Gastrocnemius medialis (tissue), 4 donors: Measurements from ENCODE around the gene MRPL12. TPM values are rescaled to one million over a fixed set of nuclear protein-coding genes. Genes with fewer than 3 reads are reported as not detected.
A peak's percentile ranks its signal among the peaks of the same experiment; 100 is the strongest.
"Not testable (repeated sequence)": the region's sequence is repeated elsewhere in the genome, so short reads cannot be mapped to it uniquely, and the experiment has no call there.

Source experiments
- ATAC-seq, 2 donors: fragments of 150-250 bp; one replicate each; pipeline ENCODE4 v1.9.1; 2016
- DNase-seq, 2 donors: peaks; one replicate each; pipeline ENCODE4 v3.0.0-alpha.2; 2019
- H3K27ac ChIP-seq, 4 donors: fragments of 200-600 bp; sonication (generic); 1 replicate in 1 of 4; 2 replicates in 3 of 4; pipeline ENCODE4 v1.5.1; 2016 to 2018; ENCODE audit warnings: mild to moderate bottlenecking in 2 of 4, moderate library complexity in 1 of 4
- H3K27me3 ChIP-seq, 3 donors: fragments of 200-600 bp; sonication (generic) in 2 of 3; 1 replicate in 1 of 3; 2 replicates in 2 of 3; pipeline versions ENCODE4 v1.5.1 to v1.6.0; 2016 to 2019; ENCODE audit warnings: mild to moderate bottlenecking in 1 of 3, moderate library complexity in 1 of 3
- H3K36me3 ChIP-seq, 2 donors: fragments of 200-600 bp; sonication (generic) in 1 of 2; one replicate each; pipeline ENCODE4 v1.5.1; 2017 to 2018
- H3K4me1 ChIP-seq, 2 donors: fragments of 200-600 bp; sonication (generic) in 1 of 2; one replicate each; pipeline ENCODE4 v1.5.1; 2016 to 2017; ENCODE audit warnings: mild to moderate bottlenecking in 2 of 2
- H3K4me3 ChIP-seq, 4 donors: fragments of 200-600 bp; sonication (generic) in 3 of 4; 1 replicate in 1 of 4; 2 replicates in 3 of 4; pipeline ENCODE4 v1.5.1; 2016 to 2019; ENCODE audit warnings: mild to moderate bottlenecking in 2 of 4
- H3K9me3 ChIP-seq, 3 donors: fragments of 200-600 bp; sonication (generic) in 2 of 3; 1 replicate in 1 of 3; 2 replicates in 2 of 3; pipeline ENCODE4 v1.5.1; 2016 to 2019
- CTCF ChIP-seq, 5 experiments: fragments of 450-650 bp in 3 of 5; fragments of 200-600 bp in 2 of 5; sonication (generic) in 2 of 5; IDR thresholded peaks in 4 of 5; conservative IDR thresholded peaks in 1 of 5; 1 replicate in 4 of 5; 2 replicates in 1 of 5; pipeline ENCODE4 v1.5.1; 2016 to 2019; ENCODE audit warnings: antibody characterized with exemption in 5 of 5, mild to moderate bottlenecking in 3 of 5, moderate library complexity in 3 of 5
- POLR2A ChIP-seq, 2 donors: fragments of 450-650 bp; IDR thresholded peaks; one replicate each; pipeline ENCODE4 v1.6.1; 2017; ENCODE audit warnings: antibody characterized with exemption in 2 of 2, mild to moderate bottlenecking in 2 of 2, moderate library complexity in 2 of 2
- in situ Hi-C, 4 donors: fragments of 200-750 bp; cut with MboI; loops; one replicate each; pipeline versions ENCODE4 v1.15.0 to v1.8.0; 2017; ENCODE audit warnings: low sequenced_read_pairs in 4 of 4
- intact Hi-C: fragments of 100-400 bp; cut with DNase I; formaldehyde crosslinking; loops from one replicate; pipeline ENCODE4 v1.15.1; 2023; ENCODE audit warnings: low total_unique reads
- total RNA-seq, 4 donors: library from RNA; depleted of rRNA; stranded (reverse); fragments of >200 nt; gene quantifications; one replicate each; pipeline versions ENCODE4 v1.1.0 to v1.2.3, GENCODE V29; 2016

The MRPL12 gene
- total RNA-seq, 4 donors from 2014 or later: 79.1 to 117 (median 94.1) TPM

- in situ Hi-C loops: no loop called here
- Histone ChIP-seq H3K27me3 (no peaks in the 10 kb centered on the region), H3K9me3 (no peaks in the 10 kb centered on the region), H3K27ac (no peak overlapping the region), H3K4me1 (peaks cover 0 to 2% of the 10 kb centered on the region in 2 donors), H3K36me3 (peaks cover 0 to 59% of the 10 kb centered on the region in 2 donors), H3K4me3 (no peak overlapping the region)
- ATAC-seq: no peak
- DNase-seq: no peak
- no peak for TF ChIP-seq CTCF (IDR thresholded peaks at IDR 0.05 in 4 of 5, conservative IDR thresholded peaks at IDR 0.05 in 1 of 5)
- no peak for TF ChIP-seq POLR2A (IDR thresholded peaks at IDR 0.05)
- intact Hi-C loops: no loop called here
Measured at GRCh38 chr17:81672954-81673353, 30.2 kb upstream of the MRPL12 start.

- intact Hi-C loops: no loop called here
Measured at GRCh38 chr17:81673561-81674258, 29.5 kb upstream of the MRPL12 start.

GRCh38 chr17:81675515-81676221, 27.5 kb upstream of the MRPL12 start:
- DNase-seq: peak in 1 of 2 donors; percentile 39
- ATAC-seq, in situ Hi-C loops, H3K27ac ChIP-seq, H3K27me3 ChIP-seq, H3K4me1 ChIP-seq, H3K9me3 ChIP-seq, H3K4me3 ChIP-seq: not testable (repeated sequence)
- TF ChIP-seq CTCF (IDR thresholded peaks at IDR 0.05 in 4 of 5, conservative IDR thresholded peaks at IDR 0.05 in 1 of 5): peak; percentile 48 to 67 (median 62)
- intact Hi-C loops: loop anchor here (5.0 kb wide), 1 partner anchor 37 kb away; the partner anchor contains the start of gene SLC25A10
- peaks cover 0 to 38% of the 10 kb centered on the region in 2 donors for H3K36me3 ChIP-seq

More at GRCh38 chr17:81673561-81674258, 29.5 kb upstream of the MRPL12 start:
- H3K36me3 ChIP-seq: peaks cover 0 to 58% of the 10 kb centered on the region in 2 donors
- no peak overlapping the region for H3K4me3 ChIP-seq
- DNase-seq (no peak), ATAC-seq (no peak)
- no peaks in the 10 kb centered on the region for H3K27me3 ChIP-seq
- TF ChIP-seq CTCF (IDR thresholded peaks at IDR 0.05 in 4 of 5, conservative IDR thresholded peaks at IDR 0.05 in 1 of 5) (no peak), POLR2A (IDR thresholded peaks at IDR 0.05) (no peak)
- H3K4me1 ChIP-seq: no peaks in the 10 kb centered on the region
- no peaks in the 10 kb centered on the region for H3K9me3 ChIP-seq
- in situ Hi-C loops: no loop called here
- no peak overlapping the region for H3K27ac ChIP-seq

GRCh38 chr17:81676906-81677305, 26.3 kb upstream of the MRPL12 start:
- Histone ChIP-seq H3K27me3 (no peaks in the 10 kb centered on the region), H3K9me3 (no peaks in the 10 kb centered on the region), H3K36me3 (peaks cover 0 to 26% of the 10 kb centered on the region in 2 donors), H3K4me3 (no peak overlapping the region), H3K4me1 (no peaks in the 10 kb centered on the region), H3K27ac (no peak overlapping the region)
- DNase-seq (peak in 1 of 2 donors; percentile 39), ATAC-seq (peak in 1 of 2 donors; percentile 64)
- in situ Hi-C loops (no loop called here), intact Hi-C loops (loop anchor here (5.0 kb wide), 1 partner anchor 35 kb away; the partner anchor contains the start of gene SLC25A10)
- TF ChIP-seq CTCF (IDR thresholded peaks at IDR 0.05 in 4 of 5, conservative IDR thresholded peaks at IDR 0.05 in 1 of 5) (no peak), POLR2A (IDR thresholded peaks at IDR 0.05) (no peak)
